ENCODE data around the gene CCDC175.

CCDC175 gene

DNA sequence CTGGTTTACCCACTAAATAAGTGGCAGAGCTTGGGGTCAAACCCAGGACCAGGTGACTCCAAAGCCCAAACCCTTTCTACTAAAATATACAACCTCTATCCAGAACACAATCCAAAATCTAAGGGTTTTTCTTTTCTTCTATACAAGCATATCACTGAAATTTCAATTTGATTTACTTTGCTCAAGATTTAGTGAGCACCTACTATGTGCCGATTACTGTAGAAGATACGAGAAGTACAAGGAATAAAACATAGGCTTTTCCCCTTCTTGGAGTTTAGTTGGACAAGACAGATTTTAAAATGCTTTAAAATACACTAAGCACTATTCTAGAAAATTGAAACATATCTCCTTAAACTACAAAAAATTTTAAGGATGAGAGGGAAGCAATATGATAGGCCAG lies 95.2 kb downstream of the CCDC175 start:
- no peak for DNase-seq

- no peak for DNase-seq
Observed at GRCh38 chr14:59480166-59480565, 96.4 kb downstream of the CCDC175 start.

DNA sequence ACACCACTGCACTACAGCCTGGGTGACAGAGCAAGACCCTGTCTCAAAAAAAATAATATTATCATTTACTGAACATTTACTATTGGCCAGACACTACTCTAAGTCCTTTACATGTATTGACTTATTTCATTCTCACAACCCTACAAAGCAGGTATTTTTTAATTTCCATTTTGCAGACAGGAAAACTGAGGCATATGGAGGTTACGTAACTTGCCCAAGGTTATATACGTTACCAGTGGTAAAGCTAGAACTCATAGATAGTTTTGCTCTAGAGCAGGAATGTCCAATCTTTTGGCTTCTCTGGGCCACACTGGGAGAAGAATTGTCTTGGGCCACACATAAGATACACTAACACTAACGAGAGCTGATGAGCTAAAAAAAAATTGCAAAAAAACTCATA lies 98.1 kb downstream of the CCDC175 start:
- DNase-seq = no peak

GRCh38 chr14:59475709-59476108 lies 100.9 kb downstream of the CCDC175 start:
- DNase-seq = no peak

DNA sequence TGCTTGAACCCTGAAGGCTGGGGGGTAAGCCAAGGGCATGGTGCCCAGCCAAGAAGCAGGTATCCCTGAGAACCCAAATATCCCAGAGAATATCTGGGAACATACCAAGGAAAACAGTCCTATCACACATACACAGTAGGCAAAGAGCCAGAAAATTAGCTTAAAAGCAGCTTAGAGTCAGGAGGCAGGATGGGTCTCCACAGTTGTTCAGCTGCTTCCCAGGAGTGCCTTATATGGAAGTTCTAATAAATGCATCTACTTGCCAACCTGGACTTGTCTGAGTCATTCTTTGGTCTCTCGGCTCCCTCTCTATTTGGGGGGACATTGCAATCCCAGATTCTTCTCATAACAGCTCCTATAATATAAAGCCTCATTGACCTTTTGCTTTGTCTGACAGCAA lies 102.4 kb downstream of the CCDC175 start:
- no peak for DNase-seq

GRCh38 chr14:59465316-59466135 lies 111.1 kb downstream of the CCDC175 start, which contains the start of gene GPR135:
Gene GPR135, minus strand, starts transcription at chr14:59465380. Its CDS starts 154 bp downstream, at chr14:59465226.
- peak; percentile 44 for DNase-seq

DNA sequence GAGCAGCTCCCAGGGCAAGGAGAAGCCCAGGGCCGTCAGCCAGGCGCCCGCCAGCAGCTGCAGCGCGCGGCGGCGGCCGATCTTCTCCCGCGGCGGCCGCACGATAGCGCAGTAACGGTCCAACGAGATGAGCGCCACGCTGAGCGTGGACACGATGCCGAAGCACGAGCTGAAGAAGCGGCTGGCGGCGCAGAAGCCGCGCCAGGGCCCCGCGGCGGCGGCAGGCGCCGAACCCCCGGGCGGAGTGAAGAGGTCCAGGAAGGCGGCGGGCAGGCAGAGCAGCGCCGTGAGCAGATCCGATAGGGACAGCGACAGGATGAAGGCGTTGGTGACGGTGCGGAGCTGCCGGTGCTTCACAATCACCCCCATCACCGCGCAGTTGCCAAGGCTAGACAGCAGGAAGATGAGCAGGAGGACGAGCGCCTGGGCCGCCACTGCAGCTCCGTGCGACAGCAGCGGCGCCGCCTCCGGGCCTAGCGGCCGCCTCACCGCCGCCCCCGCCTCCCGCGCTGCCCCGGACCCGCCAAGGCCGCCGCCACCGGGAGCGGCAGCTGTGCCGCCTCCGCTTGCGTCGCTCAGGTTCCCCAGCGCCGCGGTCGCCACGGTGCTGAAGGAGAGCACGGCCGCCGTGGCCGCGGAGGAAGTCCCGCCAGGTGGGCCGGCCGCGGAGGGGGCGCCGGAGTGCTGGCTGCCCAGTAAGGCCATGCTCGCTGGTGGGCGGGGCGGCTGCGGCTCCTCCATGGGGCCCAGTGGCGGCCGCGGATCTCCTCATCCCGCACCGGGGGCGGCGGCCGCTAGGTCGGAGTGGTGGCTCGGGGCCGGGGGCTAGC lies 111.9 kb downstream of the CCDC175 start:
- DNase-seq = peak; percentile 52

DNA sequence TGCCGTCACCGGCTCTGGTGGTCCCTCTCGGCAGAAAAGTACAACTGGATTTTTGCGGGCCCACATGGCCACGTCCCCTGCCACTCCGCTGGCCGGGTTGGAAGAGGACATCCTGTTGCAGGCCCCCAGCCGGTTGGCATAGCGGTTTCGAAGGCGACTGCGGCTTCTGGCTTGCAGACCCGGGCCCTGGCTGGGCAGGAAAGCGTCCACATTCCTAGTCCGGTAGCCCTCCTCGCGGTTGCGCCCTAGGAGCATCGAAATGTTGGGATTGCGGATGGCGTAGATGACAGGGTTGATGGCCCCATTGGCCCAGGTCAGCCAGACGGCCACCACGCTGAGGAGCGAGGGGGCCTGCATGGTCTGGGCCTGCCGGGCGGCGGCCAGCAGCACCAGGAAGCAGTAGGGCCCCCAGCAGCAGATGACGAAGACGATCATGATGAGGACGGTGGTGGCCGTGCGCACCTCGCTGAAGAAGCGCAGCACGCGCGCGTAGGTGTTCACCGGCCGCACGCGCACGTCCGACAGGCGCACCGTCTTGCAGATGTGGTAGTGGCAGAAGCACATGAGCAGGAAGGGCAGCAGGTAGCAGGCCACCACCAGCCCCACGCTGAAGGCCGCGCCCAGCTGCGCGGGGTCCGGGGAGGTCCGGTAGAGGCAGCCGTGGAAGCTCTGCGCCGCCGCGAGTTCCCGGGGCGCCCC lies 112.7 kb downstream of the CCDC175 start:
- DNase-seq = peak; percentile 48

- DNase-seq = no peak
Observed at GRCh38 chr14:59461891-59462290, 114.7 kb downstream of the CCDC175 start.

- no peak for DNase-seq
Observed at GRCh38 chr14:59460378-59460777, 116.2 kb downstream of the CCDC175 start.

DNA sequence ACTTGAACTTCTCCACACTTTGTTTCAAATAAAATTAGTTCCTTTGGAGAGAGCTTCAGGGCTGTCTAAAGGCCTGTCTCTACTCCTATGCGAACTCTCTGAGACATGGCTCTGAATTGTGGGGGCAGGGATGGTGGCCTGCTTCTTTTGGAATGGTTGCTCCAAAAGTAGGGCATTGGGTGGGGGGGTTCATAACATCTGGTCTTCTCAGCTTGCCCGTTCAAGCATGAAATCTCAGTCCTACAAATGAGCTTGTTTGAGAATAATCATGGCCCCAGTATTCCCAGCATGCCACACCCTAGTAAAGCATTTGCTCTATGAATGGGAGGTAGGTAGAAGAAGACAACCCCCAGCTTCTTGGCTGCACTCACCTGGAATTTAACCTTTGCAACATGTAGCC lies 118.1 kb downstream of the CCDC175 start:
- DNase-seq = no peak

DNA sequence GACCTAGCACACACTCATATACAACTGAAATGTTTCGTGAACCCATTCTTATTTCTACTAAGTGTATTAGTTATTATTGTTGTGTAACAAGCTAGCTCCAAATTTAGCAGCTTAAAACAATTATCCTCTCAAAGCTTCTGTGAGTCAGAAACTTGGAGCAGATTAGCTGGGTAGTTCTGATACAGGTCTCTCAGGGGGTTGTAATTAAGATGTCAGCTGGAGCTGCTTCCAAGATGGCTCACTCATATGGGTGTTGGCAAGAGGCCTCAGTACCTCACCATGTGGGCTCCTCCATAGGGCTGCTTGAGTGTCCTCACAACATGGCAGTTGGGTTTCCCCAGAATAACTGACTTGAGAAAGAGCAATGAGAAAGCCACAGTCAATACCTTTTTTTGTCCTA lies 121.2 kb downstream of the CCDC175 start:
- DNase-seq = no peak
